IMR-90 (cell line): ENCODE data around the gene RHBDL1. TPM values are rescaled to one million over a fixed set of nuclear protein-coding genes. Genes with fewer than 3 reads are reported as not detected.

Source experiments
- ATAC-seq: fragments of 200-7000 bp; cut with Tn5 transposase; 2 replicates; pipeline ENCODE4 v1.9.1; 2020; ENCODE audit warnings: low read depth, mild to moderate bottlenecking, moderate library complexity
- BruUV-seq: library from RNA; stranded (reverse); fragments of 400-500 nt; replicated peaks from 2 replicates; lab custom pipeline; 2021; lab: Mats Ljungman, UMichigan
- CTCF ChIA-PET: fragments of 300-600 bp; formaldehyde crosslinking; extraction: SDS; loops from one replicate; lab custom pipeline; 2021; ENCODE audit warnings: antibody characterized with exemption; lab: Yijun Ruan, JAX
- POLR2A ChIA-PET: fragments of 300-600 bp; sonication (Branson Sonifier 250); formaldehyde crosslinking; loops from one replicate; lab custom pipeline; 2022; ENCODE audit warnings: antibody characterized with exemption; ENCODE audit not compliant: unreplicated experiment; lab: Charles Lee
- DNase-seq: peaks from one replicate; pipeline ENCODE4 v3.0.0; 2013
- H2AFZ ChIP-seq: replicated peaks from 2 replicates; pipeline ENCODE3; 2013; ENCODE audit warnings: low read length, mild to moderate bottlenecking; ENCODE audit not compliant: poor library complexity
- H2AK5ac ChIP-seq: 2 replicates; pipeline ENCODE4 v1.6.1; 2013; ENCODE audit warnings: low read depth, low read length, inconsistent platforms
- H2AK9ac ChIP-seq: replicated peaks from 2 replicates; pipeline ENCODE3; 2013; ENCODE audit warnings: mild to moderate bottlenecking, low read depth, low read length, moderate library complexity; ENCODE audit not compliant: poor library complexity
- H2BK120ac ChIP-seq: 2 replicates; pipeline ENCODE4 v1.6.1; 2013; ENCODE audit warnings: low read depth, low read length, inconsistent platforms
- H2BK15ac ChIP-seq: 3 replicates; pipeline ENCODE4 v1.6.1; 2013; ENCODE audit warnings: low read depth, low read length, inconsistent platforms
- H2BK20ac ChIP-seq: 2 replicates; pipeline ENCODE4 v1.6.1; 2013; ENCODE audit warnings: low read depth, mild to moderate bottlenecking, inconsistent platforms, low read length, moderate library complexity
- H2BK5ac ChIP-seq: 2 replicates; pipeline ENCODE4 v1.6.1; 2013; ENCODE audit warnings: mild to moderate bottlenecking, low read depth, low read length, inconsistent platforms; ENCODE audit not compliant: poor library complexity, severe bottlenecking
- H3K14ac ChIP-seq: replicated peaks from 2 replicates; pipeline ENCODE4 v1.6.1; 2013; ENCODE audit warnings: low read depth, low read length, inconsistent platforms
- H3K18ac ChIP-seq: 2 replicates; pipeline ENCODE4 v1.6.1; 2013; ENCODE audit warnings: low read depth, low read length, control low read depth
- H3K23ac ChIP-seq: 2 replicates; pipeline ENCODE4 v1.6.1; 2013; ENCODE audit warnings: low read depth, low read length, inconsistent platforms
- H3K27ac ChIP-seq: 2 replicates; pipeline ENCODE4 v1.5.1; 2013; ENCODE audit warnings: mild to moderate bottlenecking, control low read depth, low read length; ENCODE audit not compliant: insufficient read depth
- H3K27me3 ChIP-seq: 2 replicates; pipeline ENCODE4 v1.6.1; 2013; ENCODE audit warnings: low read length; ENCODE audit not compliant: control insufficient read depth, insufficient read depth
- H3K36me3 ChIP-seq: 2 replicates; pipeline ENCODE4 v1.6.1; 2013; ENCODE audit warnings: low read length, mixed read lengths; ENCODE audit not compliant: control insufficient read depth, insufficient read depth
- H3K4ac ChIP-seq: 2 replicates; pipeline ENCODE4 v1.6.1; 2013; ENCODE audit warnings: low read depth, low read length, inconsistent platforms
- H3K4me1 ChIP-seq: 2 replicates; pipeline ENCODE4 v1.6.1; 2013; ENCODE audit warnings: low read length, mixed read lengths; ENCODE audit not compliant: control insufficient read depth, insufficient read depth
- H3K4me2 ChIP-seq: 2 replicates; pipeline ENCODE4 v1.6.1; 2013; ENCODE audit warnings: low read depth, mild to moderate bottlenecking, control low read depth, low read length, moderate library complexity
- H3K4me3 ChIP-seq: 2 replicates; pipeline ENCODE4 v1.5.1; 2013; ENCODE audit warnings: low read depth, mild to moderate bottlenecking, control low read depth, low read length, moderate library complexity; ENCODE audit not compliant: insufficient read depth
- H3K56ac ChIP-seq: 2 replicates; pipeline ENCODE4 v1.6.1; 2013; ENCODE audit warnings: low read length, inconsistent platforms; ENCODE audit not compliant: insufficient read depth; ENCODE audit errors: extremely low read depth
- H3K79me1 ChIP-seq, 2 experiments: 2 replicates each; pipeline ENCODE4 v1.6.1; 2013; ENCODE audit warnings: low read length in 2 of 2, inconsistent platforms in 1 of 2, low read depth in 1 of 2
- H3K9ac ChIP-seq: 2 replicates; pipeline ENCODE4 v1.6.1; 2013; ENCODE audit warnings: low read depth, low read length, control low read depth
- H3K9me1 ChIP-seq: 2 replicates; pipeline ENCODE4 v1.6.1; 2013; ENCODE audit warnings: low read length, inconsistent platforms; ENCODE audit not compliant: insufficient read depth
- H3K9me3 ChIP-seq: 2 replicates; pipeline ENCODE4 v1.6.1; 2013; ENCODE audit warnings: low read length; ENCODE audit not compliant: control insufficient read depth, insufficient read depth
- H4K20me1 ChIP-seq: 2 replicates; pipeline ENCODE4 v1.6.1; 2013; ENCODE audit warnings: low read length, inconsistent platforms; ENCODE audit not compliant: insufficient read depth
- H4K5ac ChIP-seq: 2 replicates; pipeline ENCODE4 v1.6.1; 2013; ENCODE audit warnings: mild to moderate bottlenecking, low read depth, low read length, control low read depth
- H4K8ac ChIP-seq, 2 experiments: 2 replicates each; pipeline ENCODE4 v1.6.1; 2013; ENCODE audit warnings: low read depth in 2 of 2, low read length in 2 of 2, control low read depth in 1 of 2, inconsistent platforms in 1 of 2
- H4K91ac ChIP-seq: 2 replicates; pipeline ENCODE4 v1.6.1; 2013; ENCODE audit warnings: low read depth, low read length, inconsistent platforms; ENCODE audit not compliant: insufficient read depth
- RFX5 ChIP-seq: IDR thresholded peaks from 2 replicates; pipeline ENCODE4 v1.8.0; 2012; ENCODE audit warnings: low read depth, mild to moderate bottlenecking, low read length, moderate library complexity
- WGBS, 2 experiments: methylation state at CpG; one replicate each; pipeline versions ENCODE4 v1.1.5 to v1.1.7; 2013; ENCODE audit warnings: missing lambda C conversion rate in 2 of 2; ENCODE audit not compliant: insufficient read length in 1 of 2; ENCODE audit errors: extremely low coverage in 2 of 2; 5-methylcytosine and 5-hydroxymethylcytosine counted together
- dilution Hi-C: fragments of 300-500 bp; cut with HindIII; formaldehyde crosslinking; loops from one replicate; pipeline ENCODE4 v1.14.3; 2018; ENCODE audit warnings: low sequenced_read_pairs; ENCODE audit not compliant: unreplicated experiment
- in situ Hi-C: fragments of 300-500 bp; cut with MboI; formaldehyde crosslinking; loops from 3 replicates; pipeline ENCODE4 v1.14.3; 2019; ENCODE audit warnings: low sequenced_read_pairs, inconsistent platforms, mixed read lengths
- intact Hi-C: fragments of 100-400 bp; cut with micrococcal nuclease; formaldehyde crosslinking; loops from 2 replicates; pipeline ENCODE4 v1.10.0; 2022
- polyA plus RNA-seq, 3 experiments: library from polyadenylated mRNA; depleted of rRNA; stranded (reverse); fragments of >200 nt; gene quantifications; 2 replicates each; pipeline ENCODE4 v1.2.3, GENCODE V29; 2012; ENCODE audit warnings: low replicate concordance in 1 of 3
- total RNA-seq: library from RNA; depleted of rRNA; stranded (reverse); fragments of >200 nt; gene quantifications from 2 replicates; pipeline ENCODE4 v1.2.3, GENCODE V29; 2012
- TF ChIP-seq, protein P1 (sequence below): conservative IDR thresholded peaks from 2 replicates; pipeline ENCODE4 v1.5.1; 2012; ENCODE audit warnings: mild to moderate bottlenecking, low read depth, low read length, improper control_type of control experiment

RHBDL1 gene
- total and polyA plus RNA-seq, 2 of the 4 experiments (the other 2 are of a cell fraction), result 0.72 to 4.1 TPM

DNA sequence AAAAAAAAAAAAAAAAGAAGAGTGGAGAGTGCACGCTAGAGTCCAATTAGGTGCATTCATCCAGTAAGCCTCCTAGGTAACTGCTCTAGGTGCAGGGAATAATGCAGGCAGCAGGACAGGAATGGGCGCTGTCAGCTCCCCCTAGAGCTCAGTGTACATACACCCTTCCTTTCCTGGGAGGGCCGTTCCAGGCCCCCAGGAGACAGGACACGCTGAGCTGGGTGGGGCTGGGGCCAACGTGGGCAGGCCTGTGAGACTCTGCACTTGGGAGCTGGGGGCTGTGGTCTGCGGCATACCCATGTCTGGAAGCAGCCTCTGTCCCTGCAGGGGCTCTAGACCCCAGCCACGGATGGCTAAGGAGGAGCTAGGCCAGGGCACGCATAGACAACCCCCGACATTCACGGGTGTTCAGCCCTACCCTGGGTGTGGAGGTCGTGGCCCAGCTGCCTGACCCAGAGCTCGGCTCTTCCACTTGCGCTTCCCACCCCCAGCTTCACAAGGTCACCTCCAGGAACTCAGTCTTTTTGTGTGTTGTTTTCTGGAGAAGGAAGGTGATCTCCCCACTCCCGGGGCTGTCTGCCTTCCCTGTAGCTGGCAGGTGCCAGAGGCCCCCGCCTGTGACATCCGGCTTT lies 44.5 kb downstream of the RHBDL1 start:
- Histone ChIP-seq H2AK5ac (peak overlapping the region; percentile 25), H3K18ac (no peak overlapping the region), H4K91ac (no peak overlapping the region), H3K23ac (peak overlapping the region; percentile 28; the same call in 1 of the 2 replicates), H3K27ac (peak overlapping the region; percentile 16), H3K4ac (peak overlapping the region; percentile 83), H3K14ac (no peak overlapping the region), H3K9me3 (no peaks in the 10 kb centered on the region), H3K4me3 (peak overlapping the region; percentile 98), H2BK5ac (peak overlapping the region; percentile 93), H4K5ac (peak overlapping the region; percentile 8; the same call in 1 of the 2 replicates), H2BK20ac (no peak overlapping the region), H2AFZ (peak overlapping the region; percentile 96), H2BK120ac (no peak overlapping the region), H4K20me1 (peaks cover 7% of the 10 kb centered on the region), H3K36me3 (peaks cover 1% of the 10 kb centered on the region; the same call in 1 of the 2 replicates), H2AK9ac (peak overlapping the region; percentile 92), H3K9me1 (no peaks in the 10 kb centered on the region), H3K4me1 (peaks cover 17% of the 10 kb centered on the region), H3K9ac (peak overlapping the region; percentile 79; the same call in 1 of the 2 replicates), H3K56ac (no peak overlapping the region), H3K27me3 (no peaks in the 10 kb centered on the region), H4K8ac (peak overlapping the region in 1 of 2 experiments; percentile 94; a peak in 2 of 4 replicates), H2BK15ac (no peak overlapping the region), H3K4me2 (peak overlapping the region; percentile 68), H3K79me1 (peaks cover 13 to 23% of the 10 kb centered on the region in 2 experiments)
- dilution Hi-C loops (no loop called here), in situ Hi-C loops (loop anchor here (25.0 kb wide), 1 partner anchor 342 kb away; the partner anchor contains the start of gene SSTR5), intact Hi-C loops (no loop called here)
- ATAC-seq (no peak), DNase-seq (no peak)
- ChIA-PET CTCF (interaction anchor here (0.6 kb wide), 1 partner anchor 8 kb away, joined by 3 read pairs; no protein-coding TSS in a partner anchor), POLR2A (interaction anchor here (0.5 kb wide), 1 partner anchor 10 kb away, joined by 4 read pairs; no protein-coding TSS in a partner anchor)
- no peak for TF ChIP-seq RFX5
- TF ChIP-seq, protein P1, sequence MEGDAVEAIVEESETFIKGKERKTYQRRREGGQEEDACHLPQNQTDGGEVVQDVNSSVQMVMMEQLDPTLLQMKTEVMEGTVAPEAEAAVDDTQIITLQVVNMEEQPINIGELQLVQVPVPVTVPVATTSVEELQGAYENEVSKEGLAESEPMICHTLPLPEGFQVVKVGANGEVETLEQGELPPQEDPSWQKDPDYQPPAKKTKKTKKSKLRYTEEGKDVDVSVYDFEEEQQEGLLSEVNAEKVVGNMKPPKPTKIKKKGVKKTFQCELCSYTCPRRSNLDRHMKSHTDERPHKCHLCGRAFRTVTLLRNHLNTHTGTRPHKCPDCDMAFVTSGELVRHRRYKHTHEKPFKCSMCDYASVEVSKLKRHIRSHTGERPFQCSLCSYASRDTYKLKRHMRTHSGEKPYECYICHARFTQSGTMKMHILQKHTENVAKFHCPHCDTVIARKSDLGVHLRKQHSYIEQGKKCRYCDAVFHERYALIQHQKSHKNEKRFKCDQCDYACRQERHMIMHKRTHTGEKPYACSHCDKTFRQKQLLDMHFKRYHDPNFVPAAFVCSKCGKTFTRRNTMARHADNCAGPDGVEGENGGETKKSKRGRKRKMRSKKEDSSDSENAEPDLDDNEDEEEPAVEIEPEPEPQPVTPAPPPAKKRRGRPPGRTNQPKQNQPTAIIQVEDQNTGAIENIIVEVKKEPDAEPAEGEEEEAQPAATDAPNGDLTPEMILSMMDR, result peak; percentile 23
- 10% methylated on average over 2 of the region's 16 CpGs; no CpG with 5 or more reads in 1 of the 2 experiments for WGBS, 2 experiments
- no TSS peak for BruUV-seq
